IPS-NIHi7 (cell line): Measurements from ENCODE around the gene TSPAN5.

Experiments used
- DNase-seq: peaks from one replicate; pipeline ENCODE4 v3.0.0; 2012; ENCODE audit warnings: mixed read lengths; ENCODE audit errors: extremely low spot score

The TSPAN5 gene

GRCh38 chr4:98618680-98619079 lies 39.7 kb downstream of the TSPAN5 start:
- DNase-seq = no peak

- no peak for DNase-seq
Observed at GRCh38 chr4:98617358-98618047, 40.9 kb downstream of the TSPAN5 start.

GRCh38 chr4:98615991-98616390 lies 42.4 kb downstream of the TSPAN5 start:
- DNase-seq = no peak

GRCh38 chr4:98614662-98615061 lies 43.7 kb downstream of the TSPAN5 start:
- no peak for DNase-seq

GRCh38 chr4:98614094-98614493 lies 44.3 kb downstream of the TSPAN5 start:
- DNase-seq = no peak

- DNase-seq = no peak
Observed at GRCh38 chr4:98613453-98614075, 44.8 kb downstream of the TSPAN5 start.

GRCh38 chr4:98612318-98613250 lies 45.8 kb downstream of the TSPAN5 start:
- DNase-seq = no peak

- DNase-seq = no peak
Observed at GRCh38 chr4:98611677-98612317, 46.6 kb downstream of the TSPAN5 start.

GRCh38 chr4:98610926-98611676 lies 47.3 kb downstream of the TSPAN5 start:
- no peak for DNase-seq

- no peak for DNase-seq
Observed at GRCh38 chr4:98610431-98610830, 48.0 kb downstream of the TSPAN5 start.

- no peak for DNase-seq
Observed at GRCh38 chr4:98609934-98610333, 48.5 kb downstream of the TSPAN5 start.

- no peak for DNase-seq
Observed at GRCh38 chr4:98608356-98608755, 50.1 kb downstream of the TSPAN5 start.

GRCh38 chr4:98606894-98607293 lies 51.5 kb downstream of the TSPAN5 start:
- no peak for DNase-seq

GRCh38 chr4:98605216-98605615 lies 53.2 kb downstream of the TSPAN5 start:
- no peak for DNase-seq

- DNase-seq = no peak
Observed at GRCh38 chr4:98604723-98605122, 53.7 kb downstream of the TSPAN5 start.

GRCh38 chr4:98603683-98604521 lies 54.5 kb downstream of the TSPAN5 start:
- DNase-seq = no peak

GRCh38 chr4:98602270-98602669 lies 56.1 kb downstream of the TSPAN5 start:
- no peak for DNase-seq

- no peak for DNase-seq
Observed at GRCh38 chr4:98601708-98602107, 56.7 kb downstream of the TSPAN5 start.

GRCh38 chr4:98599617-98600205 lies 58.7 kb downstream of the TSPAN5 start:
- DNase-seq = no peak

GRCh38 chr4:98586962-98587354 lies 71.5 kb downstream of the TSPAN5 start:
- DNase-seq = no peak
